Measurements from ENCODE around the gene SLC6A5. TPM values are rescaled to one million over a fixed set of nuclear protein-coding genes. Genes with fewer than 3 reads are reported as not detected.

The SLC6A5 gene
- total RNA-seq, 2 donors from 2014 or later, result 0.16 TPM; not detected in 1

Other genes with a start within 250 kb of the SLC6A5 start
- 10 to 100 TPM; 17.5 to 22.0 TPM for gene HTATIP2, start 235.9 kb upstream of the SLC6A5 start, total RNA-seq
- 10 to 100 TPM; 12.1 to 12.5 TPM for gene PRMT3, start 211.9 kb upstream of the SLC6A5 start, total RNA-seq
- not detected for gene NELL1, start 70.0 kb downstream of the SLC6A5 start, total RNA-seq

Measured in left cardiac atrium (tissue), 2 donors.